SKM-1 treated with dmso at 0.1 percent for 144 hours (cell line): ENCODE measurements around the gene FBP1.

Experiments used
- DNase-seq: peaks from one replicate; lab custom pipeline; 2025; ENCODE audit not compliant: unreplicated experiment; lab: John Stamatoyannopoulos, UW

FBP1 gene

GRCh38 chr9:94657021-94657725 lies 17.9 kb upstream of the FBP1 start:
- DNase-seq: no peak

DNA sequence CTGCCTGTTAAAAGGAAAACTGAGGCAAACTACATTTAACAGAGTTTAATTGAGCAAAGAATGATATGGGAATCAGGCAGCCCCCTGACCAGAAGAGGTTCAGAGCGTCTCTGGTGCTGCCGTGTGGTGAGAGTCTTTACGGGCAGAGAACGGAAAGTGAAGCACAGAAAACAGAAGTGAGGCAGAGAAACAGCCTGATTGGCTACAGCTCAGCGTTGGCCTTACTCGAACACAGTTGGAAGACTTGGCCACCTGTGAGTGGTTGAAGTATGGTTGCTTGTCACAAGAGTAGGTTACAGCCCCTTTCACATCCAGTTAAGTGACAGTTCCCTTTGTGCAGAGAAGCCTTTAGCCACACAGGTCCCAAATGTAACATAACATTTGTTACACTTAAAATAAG lies 16.9 kb upstream of the FBP1 start:
- DNase-seq: no peak

GRCh38 chr9:94655739-94656138 lies 16.4 kb upstream of the FBP1 start:
- no peak for DNase-seq

GRCh38 chr9:94654165-94654894 lies 15.0 kb upstream of the FBP1 start:
- DNase-seq: no peak

DNA sequence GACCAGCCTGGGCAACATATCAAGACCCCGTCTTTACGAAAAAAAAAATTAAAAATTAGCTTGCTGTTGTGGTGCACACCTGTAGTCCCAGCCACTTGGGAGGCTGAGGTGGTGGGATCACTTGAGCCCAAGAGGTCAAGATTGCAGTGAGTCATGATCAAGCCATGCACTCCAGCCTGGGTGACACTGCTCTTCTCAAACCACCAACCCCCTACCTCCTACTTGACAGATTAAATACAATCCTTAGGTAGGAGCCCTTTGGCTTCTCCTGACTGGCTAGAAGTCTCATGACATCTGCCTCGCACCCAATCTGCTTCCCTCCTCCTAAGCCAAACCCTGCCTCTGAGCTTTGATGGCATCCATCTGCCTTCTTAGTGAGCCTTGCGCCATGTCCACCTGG lies 11.6 kb upstream of the FBP1 start:
- no peak for DNase-seq

DNA sequence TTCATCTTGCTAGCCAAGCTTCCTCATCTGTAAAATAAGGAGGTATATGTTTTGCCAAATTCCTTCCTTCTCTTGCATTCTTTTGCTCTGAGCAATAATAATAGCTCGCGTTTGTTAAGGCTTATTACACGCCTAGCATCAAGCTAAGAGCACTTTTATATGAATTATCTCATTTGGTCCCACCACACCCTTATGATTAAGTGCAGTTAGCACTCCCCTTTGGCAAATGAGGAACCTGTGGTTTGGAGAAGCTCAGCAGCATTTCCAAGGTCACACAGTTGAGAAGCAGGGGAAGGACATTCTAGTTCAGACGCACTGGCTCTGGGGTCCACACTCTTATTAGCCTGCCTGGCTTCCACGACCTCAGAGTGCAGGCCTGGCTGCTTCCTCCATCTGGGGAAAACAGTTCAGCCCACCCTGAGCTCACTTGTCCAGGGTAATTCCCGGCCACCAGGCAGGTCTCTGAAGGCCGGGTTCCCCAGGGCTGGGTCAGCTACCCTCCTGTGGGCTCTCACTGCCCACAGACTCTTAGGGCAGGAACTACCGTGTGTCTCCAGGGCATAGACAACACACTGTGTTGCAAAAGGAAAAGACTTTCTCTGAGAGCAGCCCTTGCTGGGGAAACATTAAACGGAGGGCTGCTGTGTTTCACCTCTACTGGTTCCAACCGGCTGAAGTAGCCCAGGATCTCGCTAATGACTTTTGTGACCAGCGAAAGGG lies 9.9 kb upstream of the FBP1 start:
- DNase-seq: peak; percentile 40

DNA sequence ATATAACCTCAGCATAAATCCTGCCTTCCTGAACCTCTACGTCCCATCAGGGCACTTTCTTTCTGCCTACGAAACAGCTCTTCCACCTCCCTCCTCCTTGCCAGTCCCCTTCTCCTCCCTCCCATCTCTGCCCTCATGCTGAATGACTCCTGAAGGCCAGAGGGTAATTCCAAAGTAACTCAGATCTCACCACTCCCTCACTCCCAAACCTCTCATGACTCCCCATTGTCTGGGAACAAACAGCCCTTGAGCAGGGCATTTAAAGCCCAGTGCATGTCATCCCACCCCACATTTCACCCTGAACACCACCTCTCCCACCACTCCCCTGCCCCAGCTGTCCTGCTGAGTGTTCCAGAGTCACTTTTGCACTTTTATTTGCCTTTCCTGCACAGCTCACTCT lies 8.9 kb upstream of the FBP1 start:
- no peak for DNase-seq

DNA sequence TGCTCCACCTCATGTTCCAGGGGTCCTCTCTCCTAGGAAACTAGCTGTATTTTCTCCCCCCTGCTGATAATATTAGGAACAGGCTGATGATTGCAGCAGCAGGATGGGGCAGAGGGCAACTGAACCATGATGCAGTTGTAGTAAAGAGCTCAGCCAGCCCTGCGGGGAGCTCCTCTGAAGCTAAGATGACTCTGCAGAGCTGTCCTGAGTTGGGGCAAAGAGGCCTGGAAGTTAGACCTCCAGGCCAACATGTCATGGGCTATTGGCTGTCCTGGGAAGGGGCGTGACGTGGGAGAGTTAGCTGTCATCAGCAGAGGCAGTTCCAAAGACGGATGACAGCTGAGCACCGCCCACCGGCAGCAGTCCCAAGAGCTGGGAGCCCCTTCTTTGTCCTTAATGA lies 6.6 kb upstream of the FBP1 start:
- no peak for DNase-seq

GRCh38 chr9:94644543-94644942 lies 5.2 kb upstream of the FBP1 start:
- DNase-seq: no peak

DNA sequence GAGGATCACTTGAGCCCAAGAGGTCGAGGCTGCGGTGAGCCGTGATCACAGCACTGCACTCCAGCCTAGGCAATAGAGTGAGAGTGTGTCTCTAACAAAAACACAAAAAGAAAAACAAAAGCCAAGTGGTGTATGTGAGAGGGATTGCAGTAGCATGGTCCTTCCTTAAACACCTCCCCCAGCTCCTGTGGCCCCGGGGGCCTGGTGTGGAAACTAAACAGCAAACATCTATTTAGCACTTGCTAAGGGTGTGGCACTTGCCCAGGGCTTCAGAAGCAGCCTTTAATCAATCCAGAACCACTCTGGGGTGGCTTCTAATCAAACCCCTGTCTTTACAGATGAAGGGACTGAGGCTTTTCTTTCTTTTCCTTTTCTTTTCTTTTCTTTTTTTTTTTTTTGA lies 4.4 kb upstream of the FBP1 start:
- no peak for DNase-seq

DNA sequence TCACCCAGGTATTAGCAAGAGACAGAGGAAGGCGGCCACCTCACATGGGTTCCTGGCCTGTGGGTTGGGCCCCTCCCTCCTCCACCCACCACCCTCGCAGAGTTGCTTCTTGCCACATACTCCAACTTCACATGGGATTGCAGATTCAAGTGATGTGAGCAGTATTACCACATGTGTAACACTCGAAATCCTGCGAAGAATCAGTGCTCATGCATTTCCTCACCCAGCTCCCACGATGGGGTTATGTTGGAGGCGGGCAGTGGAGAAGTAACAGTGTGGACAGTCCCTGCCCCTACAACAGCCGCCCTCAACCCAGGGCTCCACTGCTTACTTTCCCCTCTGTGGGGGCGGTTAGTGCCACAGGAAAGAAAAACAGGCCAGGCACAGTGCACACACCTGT lies 3.9 kb upstream of the FBP1 start:
- no peak for DNase-seq

GRCh38 chr9:94642501-94642900 lies 3.2 kb upstream of the FBP1 start:
- no peak for DNase-seq

DNA sequence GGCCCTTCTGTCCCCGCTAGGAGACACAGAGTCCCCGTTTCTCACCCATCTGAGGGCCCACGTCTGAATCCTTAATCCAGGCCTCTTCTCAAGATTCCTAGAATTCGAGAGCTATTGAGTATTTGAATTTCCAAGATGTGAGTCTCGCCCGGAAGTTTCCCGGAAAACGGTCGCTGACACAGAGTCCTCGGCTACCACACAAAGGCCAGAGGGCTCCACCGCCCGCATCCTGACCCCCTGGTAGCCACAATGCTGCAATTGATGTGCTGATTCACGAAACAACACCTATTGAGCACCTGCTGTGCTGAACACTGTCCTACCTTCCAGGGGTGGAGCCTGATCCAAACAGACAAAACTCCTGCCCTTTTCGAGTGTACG lies 670 bp upstream of the FBP1 start:
- no peak for DNase-seq

DNA sequence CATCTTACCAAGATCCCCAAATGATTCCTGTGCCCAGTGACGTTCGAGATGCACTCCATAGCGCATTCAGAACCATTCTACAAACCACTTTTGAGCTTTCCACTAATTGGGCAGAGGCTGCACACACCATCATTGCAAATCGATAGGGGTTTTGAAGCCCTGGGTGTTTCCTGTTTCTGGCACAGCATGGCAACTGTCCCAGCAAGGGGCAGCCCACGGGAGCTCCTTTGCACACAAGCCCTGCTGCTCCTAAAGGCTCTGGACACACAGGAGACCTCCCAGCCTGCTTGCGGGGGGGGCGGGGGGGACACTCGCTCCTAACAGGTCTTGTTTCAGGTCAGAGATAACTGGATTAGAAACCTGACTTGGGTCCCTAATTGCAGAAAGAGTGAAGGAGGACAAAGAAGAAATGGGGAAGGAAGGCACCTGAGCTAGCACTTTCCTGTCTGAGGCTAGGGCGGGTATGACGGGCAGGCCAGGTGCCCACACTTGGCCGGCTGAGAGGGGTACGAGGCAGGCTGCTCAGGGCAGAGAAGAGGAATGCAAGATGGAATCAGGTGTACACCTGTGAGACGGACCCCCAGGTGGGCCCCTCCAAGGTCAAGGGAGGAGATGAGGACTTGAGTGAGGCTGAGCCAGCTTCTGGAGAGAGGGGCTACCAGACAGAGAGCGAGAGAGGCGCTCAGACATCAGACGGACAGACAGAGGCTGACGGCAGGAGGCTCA lies 820 bp downstream of the FBP1 start:
- DNase-seq: no peak

GRCh38 chr9:94632737-94633136 lies 6.6 kb downstream of the FBP1 start:
- no peak for DNase-seq

DNA sequence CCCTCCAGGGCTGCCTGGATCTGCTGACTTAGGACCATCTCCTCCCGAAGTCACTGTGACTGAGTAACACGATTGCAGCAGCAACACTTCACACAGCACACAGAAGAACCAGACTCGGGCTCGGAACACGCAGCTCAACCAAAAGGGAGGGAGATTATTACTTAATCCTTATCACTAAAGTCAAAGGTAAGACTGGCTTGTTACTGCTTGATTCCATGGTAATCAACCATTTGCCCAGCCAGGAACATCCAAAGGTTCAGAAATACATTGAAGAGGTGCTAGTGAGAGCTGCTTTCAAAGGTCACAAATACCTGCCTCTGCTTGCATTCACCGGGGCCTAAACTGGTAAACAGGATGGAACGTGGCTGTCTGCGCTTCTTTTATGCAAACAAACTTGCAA lies 7.7 kb downstream of the FBP1 start:
- no peak for DNase-seq

DNA sequence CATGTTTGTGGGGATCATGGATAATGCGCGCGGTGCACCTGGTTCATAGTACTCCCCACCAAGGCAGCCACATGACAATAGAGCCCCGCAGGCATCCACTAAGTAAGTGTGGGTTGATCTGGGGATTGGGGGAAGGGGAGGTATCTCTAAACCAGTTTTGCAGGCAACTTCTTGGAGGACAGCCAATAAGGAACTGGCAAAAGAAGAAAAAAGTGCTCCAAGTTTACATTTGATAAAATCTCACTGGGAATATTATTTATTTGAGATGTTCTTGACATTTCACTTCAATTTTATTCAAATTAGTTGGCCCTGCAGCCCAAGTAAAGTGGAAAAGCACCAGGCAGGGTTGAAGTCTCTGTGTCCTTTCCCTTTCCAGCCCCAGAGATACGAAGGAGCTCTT lies 8.5 kb downstream of the FBP1 start:
- DNase-seq: no peak

DNA sequence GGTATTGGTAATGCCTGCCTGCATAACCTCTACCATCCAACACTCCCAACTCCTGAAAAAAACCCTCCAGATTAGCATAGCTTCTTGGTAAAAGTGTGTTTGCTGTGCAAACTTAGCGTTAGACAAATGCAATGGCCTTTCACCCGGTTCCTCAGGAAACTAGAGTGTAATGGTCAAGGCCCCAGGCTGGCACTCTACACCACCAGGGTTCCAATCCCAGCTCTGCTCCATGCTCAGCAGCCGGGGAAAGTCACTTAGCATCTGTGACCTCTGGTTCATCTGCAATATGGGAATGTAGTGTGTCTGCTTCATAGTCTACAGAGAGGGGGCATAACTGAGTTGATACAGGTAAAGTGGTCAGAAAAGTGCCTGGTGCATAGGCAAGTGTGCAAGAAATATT lies 9.0 kb downstream of the FBP1 start:
- DNase-seq: no peak

GRCh38 chr9:94627287-94627686 lies 12.0 kb downstream of the FBP1 start:
- DNase-seq: no peak

DNA sequence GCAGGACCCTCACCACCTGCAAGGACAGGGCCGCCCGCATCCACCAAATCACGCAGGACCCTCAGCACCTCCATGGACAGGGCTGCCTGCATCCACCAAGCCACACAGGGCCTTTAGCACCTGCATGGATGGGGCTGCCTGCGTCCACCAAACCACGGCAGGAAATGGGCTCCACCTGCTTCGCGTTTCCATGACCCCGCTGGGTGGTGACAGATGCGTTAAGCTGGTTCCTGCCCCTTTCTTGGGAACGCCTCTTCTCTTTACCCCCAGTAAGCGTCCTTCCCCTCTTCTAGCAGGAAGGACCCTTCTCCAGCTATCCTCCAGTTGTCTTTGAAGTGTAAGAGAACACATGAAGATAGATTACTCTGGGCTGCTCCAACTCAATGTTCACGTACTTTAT lies 13.5 kb downstream of the FBP1 start:
- DNase-seq: no peak

- DNase-seq: no peak
Observed at GRCh38 chr9:94624629-94625028, 14.7 kb downstream of the FBP1 start.

DNA sequence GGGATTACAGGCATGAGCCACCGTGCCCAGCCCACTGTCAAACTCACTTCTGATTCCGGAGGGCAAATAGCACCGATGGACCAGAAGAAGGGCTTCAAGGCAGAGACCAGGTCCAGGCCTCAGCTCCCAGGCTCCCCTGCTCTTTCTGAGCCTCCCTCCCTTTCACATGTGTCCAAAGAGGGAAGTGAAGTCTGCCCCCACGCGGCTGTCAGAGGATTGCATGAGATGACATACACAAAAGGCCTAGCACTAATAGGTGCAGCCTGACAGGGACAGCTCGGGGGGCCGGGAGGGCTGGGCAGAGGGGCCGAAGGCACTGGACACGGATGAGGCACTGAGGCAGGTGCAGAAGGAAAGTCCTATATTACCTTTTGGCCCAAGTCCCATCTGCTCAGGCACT lies 16.1 kb downstream of the FBP1 start:
- peak; percentile 31 for DNase-seq
